Testis (tissue), 2 donors: Measurements from ENCODE around the gene MAML3.

Experiments
- POLR2A ChIP-seq: fragments of 450-650 bp; IDR thresholded peaks from one replicate; pipeline ENCODE4 v1.6.1; 2017; ENCODE audit warnings: antibody characterized with exemption, mild to moderate bottlenecking, moderate library complexity
- TF ChIP-seq, protein P1 (sequence below), 3 experiments: fragments of 450-650 bp in 2 of 3; fragments of 200-600 bp in 1 of 3; sonication (generic) in 1 of 3; IDR thresholded peaks; one replicate each; pipeline ENCODE4 v1.5.1; 2016 to 2019; ENCODE audit warnings: antibody characterized with exemption in 3 of 3, mild to moderate bottlenecking in 2 of 3, moderate library complexity in 1 of 3

DNA sequence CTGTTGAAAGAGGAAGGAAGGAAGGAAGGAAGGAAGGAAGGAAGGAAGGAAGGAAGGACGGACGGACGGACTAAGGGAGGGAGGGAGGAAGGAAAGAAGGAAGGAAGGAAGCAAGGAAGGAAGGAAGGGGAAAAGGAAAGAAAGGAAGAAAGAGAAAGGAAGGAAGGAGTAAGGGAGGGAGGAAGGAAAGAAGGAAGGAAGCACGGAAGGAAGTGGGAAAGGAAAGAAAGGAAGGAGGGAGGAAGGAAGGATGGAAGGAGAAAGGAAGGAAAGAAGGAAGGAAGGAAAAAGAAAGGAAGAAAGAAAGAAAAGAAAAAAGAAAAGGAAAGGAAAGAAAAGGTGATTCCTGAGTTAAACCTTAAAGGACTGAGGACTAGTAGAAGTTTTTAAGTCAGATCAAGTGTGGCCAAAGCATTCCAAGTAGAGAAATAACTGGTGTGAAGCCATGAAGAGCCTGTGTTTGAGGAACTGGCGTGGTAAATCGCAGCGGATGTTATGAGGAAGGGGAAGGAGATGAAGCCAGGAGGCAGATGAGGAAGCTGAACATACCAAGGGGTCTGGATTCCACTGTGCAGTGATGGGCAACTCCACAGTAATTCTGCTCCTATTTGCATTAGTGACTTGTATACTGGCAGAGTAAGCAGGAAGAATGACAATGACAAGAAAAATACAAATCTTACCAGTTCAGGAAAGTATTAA, 324.9 kb downstream of the MAML3 start:
- TF ChIP-seq, protein P1, sequence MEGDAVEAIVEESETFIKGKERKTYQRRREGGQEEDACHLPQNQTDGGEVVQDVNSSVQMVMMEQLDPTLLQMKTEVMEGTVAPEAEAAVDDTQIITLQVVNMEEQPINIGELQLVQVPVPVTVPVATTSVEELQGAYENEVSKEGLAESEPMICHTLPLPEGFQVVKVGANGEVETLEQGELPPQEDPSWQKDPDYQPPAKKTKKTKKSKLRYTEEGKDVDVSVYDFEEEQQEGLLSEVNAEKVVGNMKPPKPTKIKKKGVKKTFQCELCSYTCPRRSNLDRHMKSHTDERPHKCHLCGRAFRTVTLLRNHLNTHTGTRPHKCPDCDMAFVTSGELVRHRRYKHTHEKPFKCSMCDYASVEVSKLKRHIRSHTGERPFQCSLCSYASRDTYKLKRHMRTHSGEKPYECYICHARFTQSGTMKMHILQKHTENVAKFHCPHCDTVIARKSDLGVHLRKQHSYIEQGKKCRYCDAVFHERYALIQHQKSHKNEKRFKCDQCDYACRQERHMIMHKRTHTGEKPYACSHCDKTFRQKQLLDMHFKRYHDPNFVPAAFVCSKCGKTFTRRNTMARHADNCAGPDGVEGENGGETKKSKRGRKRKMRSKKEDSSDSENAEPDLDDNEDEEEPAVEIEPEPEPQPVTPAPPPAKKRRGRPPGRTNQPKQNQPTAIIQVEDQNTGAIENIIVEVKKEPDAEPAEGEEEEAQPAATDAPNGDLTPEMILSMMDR (IDR thresholded peaks at IDR 0.05), result no peak
- no peak for TF ChIP-seq POLR2A
